ENCODE measurements around the gene PRPF31. TPM values are rescaled to one million over a fixed set of nuclear protein-coding genes. Genes with fewer than 3 reads are reported as not detected.

Gene PRPF31
- polyA plus RNA-seq, 1 experiment: 39.4 TPM

DNA sequence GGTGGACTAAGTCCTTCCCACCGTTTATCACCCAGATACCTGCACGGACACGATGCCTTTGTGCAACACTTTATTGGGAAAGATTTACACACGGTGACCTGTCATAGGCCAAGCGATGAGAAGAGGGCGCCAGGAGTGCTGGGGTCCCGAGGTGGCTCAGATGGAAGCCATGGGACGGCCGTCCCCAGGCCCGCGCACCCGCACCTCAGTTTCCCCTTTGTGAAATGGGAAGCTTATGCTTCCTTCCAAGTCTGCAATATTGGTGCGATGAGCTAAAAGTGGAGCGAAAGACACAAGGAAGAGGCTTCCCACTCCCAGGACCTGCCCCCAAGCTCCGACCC lies 57.8 kb downstream of the PRPF31 start:
- CTCF ChIA-PET: interaction anchor here (0.8 to 2.2 kb wide), 2 partner anchors 14 to 16 kb away, joined by 3 to 7 read pairs; partner anchors contain the start of genes LENG1 and MBOAT7
- Histone ChIP-seq H3K4me3 (ENCODE audit: low read depth, low read length) (no peak overlapping the region), H3K36me3 (ENCODE audit: control insufficient read depth, insufficient read depth, low read length) (peaks cover 9% of the 10 kb centered on the region), H3K27me3 (ENCODE audit: control insufficient read depth, insufficient read depth, low read length) (no peaks in the 10 kb centered on the region)
- TF ChIP-seq, protein P1, sequence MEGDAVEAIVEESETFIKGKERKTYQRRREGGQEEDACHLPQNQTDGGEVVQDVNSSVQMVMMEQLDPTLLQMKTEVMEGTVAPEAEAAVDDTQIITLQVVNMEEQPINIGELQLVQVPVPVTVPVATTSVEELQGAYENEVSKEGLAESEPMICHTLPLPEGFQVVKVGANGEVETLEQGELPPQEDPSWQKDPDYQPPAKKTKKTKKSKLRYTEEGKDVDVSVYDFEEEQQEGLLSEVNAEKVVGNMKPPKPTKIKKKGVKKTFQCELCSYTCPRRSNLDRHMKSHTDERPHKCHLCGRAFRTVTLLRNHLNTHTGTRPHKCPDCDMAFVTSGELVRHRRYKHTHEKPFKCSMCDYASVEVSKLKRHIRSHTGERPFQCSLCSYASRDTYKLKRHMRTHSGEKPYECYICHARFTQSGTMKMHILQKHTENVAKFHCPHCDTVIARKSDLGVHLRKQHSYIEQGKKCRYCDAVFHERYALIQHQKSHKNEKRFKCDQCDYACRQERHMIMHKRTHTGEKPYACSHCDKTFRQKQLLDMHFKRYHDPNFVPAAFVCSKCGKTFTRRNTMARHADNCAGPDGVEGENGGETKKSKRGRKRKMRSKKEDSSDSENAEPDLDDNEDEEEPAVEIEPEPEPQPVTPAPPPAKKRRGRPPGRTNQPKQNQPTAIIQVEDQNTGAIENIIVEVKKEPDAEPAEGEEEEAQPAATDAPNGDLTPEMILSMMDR (IDR thresholded peaks at IDR 0.05; ENCODE audit: insufficient read depth, low read depth, low read length): no peak
- POLR2A ChIA-PET: interaction anchor here (0.6 kb wide), 1 partner anchor 260 kb away, joined by 7 read pairs; no protein-coding TSS in a partner anchor
- DNase-seq (ENCODE audit: low read depth): no peak

DNA sequence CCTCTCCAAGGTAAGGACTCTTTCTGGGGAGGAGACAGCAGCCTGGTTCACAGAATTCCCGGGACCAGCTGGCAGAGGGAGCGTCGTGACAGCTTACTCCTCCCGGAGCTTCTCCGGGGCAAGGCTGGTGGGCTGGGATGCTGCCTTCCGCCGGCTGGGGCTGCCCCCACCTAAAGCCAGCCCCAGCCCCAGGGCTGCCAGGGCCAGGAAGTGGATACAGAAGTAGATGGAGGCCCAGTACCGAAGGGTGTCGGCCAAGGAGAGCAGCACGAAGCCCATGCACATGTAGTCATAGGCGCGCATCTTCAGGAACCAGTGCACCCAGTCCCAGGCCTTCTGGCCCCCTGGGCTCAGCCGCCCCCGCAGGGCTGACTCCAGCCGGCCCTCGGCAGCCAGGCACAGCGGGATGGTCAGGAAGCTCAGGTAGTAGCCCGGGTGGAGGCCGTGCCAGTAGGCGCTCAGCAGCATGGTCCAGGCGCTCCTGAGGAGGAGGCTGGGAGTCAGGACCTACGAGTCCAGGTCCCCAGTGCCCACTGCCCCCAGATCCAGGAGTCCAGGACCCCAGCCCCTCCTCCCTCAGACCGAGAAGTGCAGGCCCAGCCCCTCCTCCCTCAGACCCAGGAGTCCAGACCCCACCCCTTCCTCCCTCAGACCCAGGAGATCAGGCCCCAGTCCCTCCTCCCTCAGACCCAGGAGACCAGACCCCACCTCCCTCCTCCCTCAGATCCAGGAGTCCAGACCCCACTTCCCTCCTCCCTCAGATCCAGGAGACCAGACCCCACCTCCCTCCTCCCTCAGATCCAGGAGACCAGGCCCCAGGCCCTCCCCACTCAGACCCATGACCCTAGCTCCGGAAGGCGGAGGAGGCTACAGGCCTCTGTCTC lies 58.6 kb downstream of the PRPF31 start:
- Histone ChIP-seq H3K4me3 (ENCODE audit: low read depth, low read length) (no peak overlapping the region), H3K27me3 (ENCODE audit: control insufficient read depth, insufficient read depth, low read length) (no peaks in the 10 kb centered on the region), H3K36me3 (ENCODE audit: control insufficient read depth, insufficient read depth, low read length) (peaks cover 16% of the 10 kb centered on the region)
- TF ChIP-seq, protein P1 (IDR thresholded peaks at IDR 0.05; ENCODE audit: insufficient read depth, low read depth, low read length): no peak
- POLR2A ChIA-PET: no interaction called here
- CTCF ChIA-PET: interaction anchor here (0.8 to 2.2 kb wide), 2 partner anchors 14 to 15 kb away, joined by 3 to 7 read pairs; partner anchors contain the start of genes LENG1 and MBOAT7
- no peak for DNase-seq (ENCODE audit: low read depth)

DNA sequence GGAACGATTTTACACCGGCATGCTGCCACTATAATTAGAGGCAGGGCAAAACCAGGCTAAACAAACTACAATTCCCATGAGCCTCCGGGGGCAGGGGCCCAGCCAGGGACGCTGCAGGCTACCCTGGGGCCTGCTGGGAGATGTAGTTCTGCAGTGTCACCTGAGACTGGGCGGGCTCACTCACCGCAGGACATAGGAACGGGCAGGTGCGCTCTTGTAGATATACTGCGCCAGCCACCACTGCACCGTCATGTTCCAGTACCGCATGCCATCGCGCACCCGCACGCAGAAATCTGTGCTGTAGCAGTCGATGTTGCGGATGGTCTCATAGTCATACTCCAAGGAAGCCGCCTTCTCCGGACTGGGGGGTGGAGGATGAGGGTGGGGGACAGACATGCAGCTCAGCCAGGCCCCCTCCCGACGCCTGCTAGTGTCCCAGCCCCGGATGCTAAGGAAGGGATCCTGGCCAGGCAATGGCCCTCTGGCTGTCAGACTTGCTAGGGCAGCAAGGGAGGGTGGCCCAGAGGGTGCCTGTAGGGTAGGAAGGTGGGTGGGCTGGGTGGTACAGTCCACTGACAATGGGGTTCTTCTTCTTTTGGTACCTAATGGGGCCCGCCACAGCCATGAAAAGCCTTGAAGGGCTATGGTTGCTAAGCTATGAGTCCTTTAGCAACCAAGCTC lies 63.2 kb downstream of the PRPF31 start:
- H3K4me3 ChIP-seq (ENCODE audit: low read depth, low read length): no peak overlapping the region
- CTCF ChIA-PET: interaction anchor here (1.9 kb wide), 1 partner anchor 54 kb away, joined by 10 read pairs; no protein-coding TSS in a partner anchor
- POLR2A ChIA-PET: no interaction called here
- TF ChIP-seq, protein P1 (IDR thresholded peaks at IDR 0.05; ENCODE audit: insufficient read depth, low read depth, low read length): no peak
- no peak for DNase-seq (ENCODE audit: low read depth)
- peaks cover 34% of the 10 kb centered on the region for H3K36me3 ChIP-seq (ENCODE audit: control insufficient read depth, insufficient read depth, low read length)
- H3K27me3 ChIP-seq (ENCODE audit: control insufficient read depth, insufficient read depth, low read length): no peaks in the 10 kb centered on the region

DNA sequence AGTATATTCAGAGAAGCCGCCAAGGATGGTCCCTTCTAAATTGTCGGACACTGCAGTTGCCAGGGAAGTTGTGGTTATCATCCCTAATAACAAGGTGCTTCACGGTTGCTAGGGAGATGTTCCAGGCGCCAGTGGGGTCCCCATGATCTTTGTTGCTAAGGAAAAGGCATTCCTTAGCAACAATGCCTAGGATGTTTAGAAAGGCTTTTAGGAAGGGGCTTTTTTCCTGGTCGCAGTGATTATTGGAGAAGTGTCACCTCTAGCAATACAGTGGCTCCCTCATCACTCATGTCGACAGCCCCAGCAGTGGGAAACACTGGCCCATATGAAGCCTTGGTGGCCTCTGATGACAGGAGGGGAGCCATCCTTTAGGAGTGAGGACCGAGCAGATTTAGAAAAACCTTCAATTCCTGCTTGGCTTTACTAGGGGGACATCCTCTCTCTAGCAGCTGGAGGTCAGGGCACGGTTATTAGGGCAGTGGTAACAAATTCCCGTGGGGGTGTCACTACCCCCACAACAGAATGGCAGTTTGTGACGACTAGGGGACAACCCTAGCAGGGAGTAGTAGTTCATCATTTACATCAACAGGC lies 63.8 kb downstream of the PRPF31 start:
- peaks cover 34% of the 10 kb centered on the region for H3K36me3 ChIP-seq (ENCODE audit: control insufficient read depth, insufficient read depth, low read length)
- no peak for DNase-seq (ENCODE audit: low read depth)
- ChIA-PET POLR2A (no interaction called here), CTCF (interaction anchor here (1.1 to 1.9 kb wide), 3 partner anchors 9 to 53 kb away, joined by 3 to 10 read pairs (median 4); no protein-coding TSS in a partner anchor)
- H3K27me3 ChIP-seq (ENCODE audit: control insufficient read depth, insufficient read depth, low read length): no peaks in the 10 kb centered on the region
- H3K4me3 ChIP-seq (ENCODE audit: low read depth, low read length): no peak overlapping the region
- TF ChIP-seq, protein P1 (IDR thresholded peaks at IDR 0.05; ENCODE audit: insufficient read depth, low read depth, low read length): no peak

All from BJ (cell line).